Tibial artery (tissue), 4 donors: ENCODE measurements around the gene UGT1A1.

Source experiments
- DNase-seq, 2 donors: peaks; one replicate each; pipeline ENCODE4 v3.0.0-alpha.2; 2019
- H3K27ac ChIP-seq, 2 donors: fragments of 200-600 bp; sonication (generic) in 1 of 2; 1 replicate in 1 of 2; 2 replicates in 1 of 2; pipeline ENCODE4 v1.5.1; 2018 to 2019; ENCODE audit warnings: mild to moderate bottlenecking in 1 of 2
- H3K27me3 ChIP-seq, 2 donors: fragments of 200-600 bp; sonication (generic) in 1 of 2; one replicate each; pipeline versions ENCODE4 v1.5.1 to v1.6.0; 2016 to 2019
- H3K36me3 ChIP-seq, 3 donors: fragments of 200-600 bp; sonication (generic) in 2 of 3; one replicate each; pipeline ENCODE4 v1.5.1; 2016 to 2019; ENCODE audit warnings: mild to moderate bottlenecking in 2 of 3
- H3K4me1 ChIP-seq, 4 donors: fragments of 200-600 bp; sonication (generic) in 2 of 4; 1 replicate in 3 of 4; 2 replicates in 1 of 4; pipeline ENCODE4 v1.5.1; 2016 to 2019
- H3K4me3 ChIP-seq, 2 donors: fragments of 200-600 bp; sonication (generic) in 1 of 2; 1 replicate in 1 of 2; 2 replicates in 1 of 2; pipeline ENCODE4 v1.5.1; 2018 to 2019; ENCODE audit warnings: mild to moderate bottlenecking in 2 of 2
- H3K9me3 ChIP-seq, 3 donors: fragments of 200-600 bp; sonication (generic) in 1 of 3; one replicate each; pipeline ENCODE4 v1.5.1; 2016 to 2019
- intact Hi-C: fragments of 100-400 bp; cut with DNase I; formaldehyde crosslinking; loops from one replicate; pipeline ENCODE4 v1.15.0; 2023; ENCODE audit warnings: low total_unique reads
- TF ChIP-seq, protein P1 (sequence below), 2 experiments: fragments of 200-600 bp in 1 of 2; fragments of 450-650 bp in 1 of 2; IDR thresholded peaks; one replicate each; pipeline ENCODE4 v1.5.1; 2017 to 2019; ENCODE audit warnings: antibody characterized with exemption in 2 of 2, mild to moderate bottlenecking in 1 of 2, moderate library complexity in 1 of 2

UGT1A1 gene

DNA sequence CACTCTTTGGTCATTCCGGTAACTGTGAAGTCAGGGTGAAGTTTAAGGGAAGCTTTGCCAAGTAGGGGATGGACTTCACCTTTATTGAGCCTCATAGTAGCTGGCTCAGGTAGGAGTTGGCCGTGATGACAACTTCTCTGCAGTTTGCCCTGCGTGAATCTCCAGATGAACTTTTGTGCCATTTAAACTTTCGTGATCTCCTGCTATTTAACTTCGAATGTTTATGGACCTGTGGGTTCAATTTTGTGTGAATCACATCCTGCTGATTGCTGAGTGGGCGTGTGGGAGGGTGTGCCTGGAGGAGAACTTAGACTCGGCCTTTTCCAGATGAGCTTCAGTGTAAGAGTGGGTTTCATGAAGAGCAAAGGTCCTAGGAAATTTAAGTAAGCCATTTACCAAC, 4.2 kb downstream of the UGT1A1 start:
- no peak overlapping the region for H3K4me3 ChIP-seq
- intact Hi-C loops = no loop called here
- no peaks in the 10 kb centered on the region for H3K27me3 ChIP-seq
- H3K9me3 ChIP-seq = no peaks in the 10 kb centered on the region
- TF ChIP-seq, protein P1, sequence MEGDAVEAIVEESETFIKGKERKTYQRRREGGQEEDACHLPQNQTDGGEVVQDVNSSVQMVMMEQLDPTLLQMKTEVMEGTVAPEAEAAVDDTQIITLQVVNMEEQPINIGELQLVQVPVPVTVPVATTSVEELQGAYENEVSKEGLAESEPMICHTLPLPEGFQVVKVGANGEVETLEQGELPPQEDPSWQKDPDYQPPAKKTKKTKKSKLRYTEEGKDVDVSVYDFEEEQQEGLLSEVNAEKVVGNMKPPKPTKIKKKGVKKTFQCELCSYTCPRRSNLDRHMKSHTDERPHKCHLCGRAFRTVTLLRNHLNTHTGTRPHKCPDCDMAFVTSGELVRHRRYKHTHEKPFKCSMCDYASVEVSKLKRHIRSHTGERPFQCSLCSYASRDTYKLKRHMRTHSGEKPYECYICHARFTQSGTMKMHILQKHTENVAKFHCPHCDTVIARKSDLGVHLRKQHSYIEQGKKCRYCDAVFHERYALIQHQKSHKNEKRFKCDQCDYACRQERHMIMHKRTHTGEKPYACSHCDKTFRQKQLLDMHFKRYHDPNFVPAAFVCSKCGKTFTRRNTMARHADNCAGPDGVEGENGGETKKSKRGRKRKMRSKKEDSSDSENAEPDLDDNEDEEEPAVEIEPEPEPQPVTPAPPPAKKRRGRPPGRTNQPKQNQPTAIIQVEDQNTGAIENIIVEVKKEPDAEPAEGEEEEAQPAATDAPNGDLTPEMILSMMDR (IDR thresholded peaks at IDR 0.05) = no peak
- no peak overlapping the region for H3K27ac ChIP-seq
- no peak for DNase-seq
- no peaks in the 10 kb centered on the region for H3K36me3 ChIP-seq
- H3K4me1 ChIP-seq = no peaks in the 10 kb centered on the region

DNA sequence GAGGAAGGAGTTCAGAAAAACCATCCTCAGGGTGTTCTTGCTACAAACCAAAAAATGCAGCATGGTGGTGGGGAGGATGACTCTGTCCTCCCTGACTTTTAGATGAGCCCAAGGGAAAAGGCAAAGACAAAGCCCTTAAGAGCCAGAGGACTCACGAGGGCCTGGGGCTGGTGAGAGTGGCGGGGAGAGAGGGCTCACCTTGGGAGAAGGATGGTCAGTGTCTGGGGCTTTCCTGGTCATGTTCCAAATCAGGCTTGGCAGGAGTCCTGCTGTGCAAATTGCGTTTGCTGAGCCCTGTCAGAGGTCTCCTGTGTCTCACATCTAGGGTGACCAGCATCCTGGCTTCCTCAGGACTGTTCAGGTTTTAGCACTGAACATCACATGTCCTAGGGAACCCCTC, 4.7 kb downstream of the UGT1A1 start:
- Histone ChIP-seq H3K4me3 (no peak overlapping the region), H3K27ac (no peak overlapping the region), H3K9me3 (no peaks in the 10 kb centered on the region), H3K36me3 (no peaks in the 10 kb centered on the region), H3K4me1 (no peaks in the 10 kb centered on the region), H3K27me3 (no peaks in the 10 kb centered on the region)
- intact Hi-C loops = no loop called here
- TF ChIP-seq, protein P1 (IDR thresholded peaks at IDR 0.05) = no peak
- DNase-seq = no peak

DNA sequence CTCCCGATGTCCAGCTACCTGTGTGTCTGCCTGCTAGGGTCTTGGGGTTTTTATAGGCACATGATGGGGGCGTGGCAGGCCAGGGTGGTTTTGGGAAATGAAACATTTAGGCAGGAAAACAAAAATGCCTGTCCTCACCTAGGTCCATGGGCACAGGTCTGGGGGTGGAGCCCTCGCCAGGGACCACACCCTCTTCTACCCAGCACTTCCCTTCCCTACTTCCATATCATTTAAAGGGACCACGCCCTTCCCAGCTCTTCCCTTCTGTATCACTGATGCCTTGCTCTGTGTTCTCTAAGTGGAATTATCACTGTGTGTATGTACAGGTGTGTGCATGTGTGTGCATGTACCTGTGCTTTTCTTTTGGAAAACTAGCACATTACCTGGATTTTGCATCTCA, 6.3 kb downstream of the UGT1A1 start:
- H3K4me1 ChIP-seq = no peaks in the 10 kb centered on the region
- no peak overlapping the region for H3K27ac ChIP-seq
- TF ChIP-seq, protein P1 (IDR thresholded peaks at IDR 0.05) = no peak
- H3K27me3 ChIP-seq = no peaks in the 10 kb centered on the region
- no peak overlapping the region for H3K4me3 ChIP-seq
- DNase-seq = no peak
- no peaks in the 10 kb centered on the region for H3K9me3 ChIP-seq
- intact Hi-C loops = no loop called here
- no peaks in the 10 kb centered on the region for H3K36me3 ChIP-seq

DNA sequence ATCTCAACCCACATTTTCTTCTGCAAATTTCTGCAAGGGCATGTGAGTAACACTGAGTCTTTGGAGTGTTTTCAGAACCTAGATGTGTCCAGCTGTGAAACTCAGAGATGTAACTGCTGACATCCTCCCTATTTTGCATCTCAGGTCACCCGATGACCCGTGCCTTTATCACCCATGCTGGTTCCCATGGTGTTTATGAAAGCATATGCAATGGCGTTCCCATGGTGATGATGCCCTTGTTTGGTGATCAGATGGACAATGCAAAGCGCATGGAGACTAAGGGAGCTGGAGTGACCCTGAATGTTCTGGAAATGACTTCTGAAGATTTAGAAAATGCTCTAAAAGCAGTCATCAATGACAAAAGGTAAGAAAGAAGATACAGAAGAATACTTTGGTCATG, 8.0 kb downstream of the UGT1A1 start:
- TF ChIP-seq, protein P1 (IDR thresholded peaks at IDR 0.05) = no peak
- no peak for DNase-seq

DNA sequence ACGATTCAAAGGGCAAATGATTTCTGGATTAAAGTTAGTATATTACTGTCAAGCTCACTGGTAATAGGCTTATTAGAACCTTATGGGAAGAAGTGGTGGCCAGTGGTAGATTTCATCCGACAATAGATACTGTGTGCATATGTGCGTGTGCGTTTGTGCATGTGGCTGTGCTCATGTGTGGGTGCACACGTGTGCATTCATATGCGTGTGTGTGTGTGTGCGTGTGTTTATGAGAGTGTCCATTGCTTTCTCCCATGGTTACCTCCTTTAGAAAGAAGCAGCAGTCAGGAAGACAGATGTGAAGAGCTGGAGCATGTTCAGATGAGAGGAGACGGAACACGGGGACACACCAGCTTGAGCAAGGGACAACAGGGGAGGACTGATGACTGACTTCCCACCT, 9.2 kb downstream of the UGT1A1 start:
- TF ChIP-seq, protein P1 (IDR thresholded peaks at IDR 0.05) = no peak

More for the DNA sequence above, 8.0 kb downstream of the UGT1A1 start:
- no peak overlapping the region for H3K27ac ChIP-seq
- H3K9me3 ChIP-seq = no peaks in the 10 kb centered on the region
- H3K27me3 ChIP-seq = no peaks in the 10 kb centered on the region
- H3K36me3 ChIP-seq = no peaks in the 10 kb centered on the region
- H3K4me1 ChIP-seq = no peaks in the 10 kb centered on the region
- H3K4me3 ChIP-seq = no peak overlapping the region
- intact Hi-C loops = no loop called here

DNA sequence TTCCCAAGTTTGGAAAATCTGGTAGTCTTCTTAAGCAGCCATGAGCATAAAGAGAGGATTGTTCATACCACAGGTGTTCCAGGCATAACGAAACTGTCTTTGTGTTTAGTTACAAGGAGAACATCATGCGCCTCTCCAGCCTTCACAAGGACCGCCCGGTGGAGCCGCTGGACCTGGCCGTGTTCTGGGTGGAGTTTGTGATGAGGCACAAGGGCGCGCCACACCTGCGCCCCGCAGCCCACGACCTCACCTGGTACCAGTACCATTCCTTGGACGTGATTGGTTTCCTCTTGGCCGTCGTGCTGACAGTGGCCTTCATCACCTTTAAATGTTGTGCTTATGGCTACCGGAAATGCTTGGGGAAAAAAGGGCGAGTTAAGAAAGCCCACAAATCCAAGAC, 12.1 kb downstream of the UGT1A1 start:
- Histone ChIP-seq H3K4me1 (no peaks in the 10 kb centered on the region), H3K27me3 (no peaks in the 10 kb centered on the region), H3K9me3 (peaks cover 0 to 7% (median 3%) of the 10 kb centered on the region in 3 donors), H3K27ac (no peak overlapping the region), H3K36me3 (no peaks in the 10 kb centered on the region), H3K4me3 (no peak overlapping the region)
- TF ChIP-seq, protein P1 (IDR thresholded peaks at IDR 0.05) = no peak
- DNase-seq = no peak
- intact Hi-C loops = no loop called here

More for the DNA sequence above, 9.2 kb downstream of the UGT1A1 start:
- Histone ChIP-seq H3K4me1 (no peaks in the 10 kb centered on the region), H3K27me3 (no peaks in the 10 kb centered on the region), H3K36me3 (no peaks in the 10 kb centered on the region), H3K27ac (no peak overlapping the region), H3K9me3 (no peaks in the 10 kb centered on the region), H3K4me3 (no peak overlapping the region)
- DNase-seq = no peak
- intact Hi-C loops = no loop called here
